ENCODE results near the gene PNCK.
A peak's percentile ranks its signal among the peaks of the same experiment; 100 is the strongest.
"Not testable (repeated sequence)": the region's sequence is repeated elsewhere in the genome, so short reads cannot be mapped to it uniquely, and the experiment has no call there.

Gene PNCK

GRCh38 chrX:153673428-153674218 lies at the start of gene PNCK:
PNCK (minus strand) TSS chrX:153673813; CDS start chrX:153673076, 737 bp downstream.
- no peak for DNase-seq (ENCODE audit: low spot score)

GRCh38 chrX:153722704-153723350 lies 49.2 kb upstream of the PNCK start:
- no peak for DNase-seq (ENCODE audit: low spot score)

GRCh38 chrX:153719701-153720100 lies 46.1 kb upstream of the PNCK start:
- DNase-seq (ENCODE audit: low spot score) = no peak

- DNase-seq (ENCODE audit: low spot score) = no peak
Measured at GRCh38 chrX:153719238-153719637, 45.6 kb upstream of the PNCK start.

GRCh38 chrX:153717445-153717844 lies 43.8 kb upstream of the PNCK start:
- DNase-seq (ENCODE audit: low spot score) = no peak

GRCh38 chrX:153714256-153714655 lies 40.6 kb upstream of the PNCK start:
- DNase-seq (ENCODE audit: low spot score) = no peak

- DNase-seq (ENCODE audit: low spot score) = no peak
Measured at GRCh38 chrX:153709726-153710674, 36.4 kb upstream of the PNCK start.

- peak; percentile 75 for DNase-seq (ENCODE audit: low spot score)
Measured at GRCh38 chrX:153708415-153708814, 34.8 kb upstream of the PNCK start.

- no peak for DNase-seq (ENCODE audit: low spot score)
Measured at GRCh38 chrX:153707406-153707805, 33.8 kb upstream of the PNCK start.

GRCh38 chrX:153706799-153707198 lies 33.2 kb upstream of the PNCK start:
- DNase-seq (ENCODE audit: low spot score) = no peak

- DNase-seq (ENCODE audit: low spot score) = not testable (repeated sequence)
Measured at GRCh38 chrX:153705403-153706060, 31.9 kb upstream of the PNCK start.

- not testable (repeated sequence) for DNase-seq (ENCODE audit: low spot score)
Measured at GRCh38 chrX:153704631-153705402, 31.2 kb upstream of the PNCK start.

GRCh38 chrX:153704021-153704526 lies 30.5 kb upstream of the PNCK start:
- DNase-seq (ENCODE audit: low spot score) = no peak

- DNase-seq (ENCODE audit: low spot score) = no peak
Measured at GRCh38 chrX:153703036-153703370, 29.4 kb upstream of the PNCK start.

GRCh38 chrX:153702336-153703035 lies 28.9 kb upstream of the PNCK start:
- no peak for DNase-seq (ENCODE audit: low spot score)

GRCh38 chrX:153701706-153702105 lies 28.1 kb upstream of the PNCK start:
- DNase-seq (ENCODE audit: low spot score) = no peak

GRCh38 chrX:153700967-153701366 lies 27.4 kb upstream of the PNCK start:
- DNase-seq (ENCODE audit: low spot score) = no peak

GRCh38 chrX:153700376-153700945 lies 26.8 kb upstream of the PNCK start:
- DNase-seq (ENCODE audit: low spot score) = no peak

GRCh38 chrX:153699784-153700371 lies 26.3 kb upstream of the PNCK start:
- DNase-seq (ENCODE audit: low spot score) = not testable (repeated sequence)
